Hepatocyte (in vitro differentiated cells): ENCODE results near the gene DPY19L1.

Experiments
- EZH2 ChIP-seq: fragments of 200-600 bp; sonication (generic); IDR thresholded peaks from 2 replicates; pipeline ENCODE4 v1.6.1; 2016; ENCODE audit warnings: antibody characterized with exemption, mild to moderate bottlenecking, borderline replicate concordance
- EZH2phosphoT487 ChIP-seq: fragments of 200-600 bp; sonication (generic); IDR thresholded peaks from one replicate; pipeline ENCODE4 v1.6.1; 2018; ENCODE audit warnings: antibody characterized with exemption, mild to moderate bottlenecking, low read depth, moderate library complexity; ENCODE audit not compliant: unreplicated experiment, severe bottlenecking
- TF ChIP-seq, protein P1 (sequence below): fragments of 200-600 bp; sonication (generic); IDR thresholded peaks from 2 replicates; pipeline ENCODE4 v1.5.1; 2016; ENCODE audit warnings: antibody characterized with exemption, mild to moderate bottlenecking; ENCODE audit not compliant: poor library complexity

DNA sequence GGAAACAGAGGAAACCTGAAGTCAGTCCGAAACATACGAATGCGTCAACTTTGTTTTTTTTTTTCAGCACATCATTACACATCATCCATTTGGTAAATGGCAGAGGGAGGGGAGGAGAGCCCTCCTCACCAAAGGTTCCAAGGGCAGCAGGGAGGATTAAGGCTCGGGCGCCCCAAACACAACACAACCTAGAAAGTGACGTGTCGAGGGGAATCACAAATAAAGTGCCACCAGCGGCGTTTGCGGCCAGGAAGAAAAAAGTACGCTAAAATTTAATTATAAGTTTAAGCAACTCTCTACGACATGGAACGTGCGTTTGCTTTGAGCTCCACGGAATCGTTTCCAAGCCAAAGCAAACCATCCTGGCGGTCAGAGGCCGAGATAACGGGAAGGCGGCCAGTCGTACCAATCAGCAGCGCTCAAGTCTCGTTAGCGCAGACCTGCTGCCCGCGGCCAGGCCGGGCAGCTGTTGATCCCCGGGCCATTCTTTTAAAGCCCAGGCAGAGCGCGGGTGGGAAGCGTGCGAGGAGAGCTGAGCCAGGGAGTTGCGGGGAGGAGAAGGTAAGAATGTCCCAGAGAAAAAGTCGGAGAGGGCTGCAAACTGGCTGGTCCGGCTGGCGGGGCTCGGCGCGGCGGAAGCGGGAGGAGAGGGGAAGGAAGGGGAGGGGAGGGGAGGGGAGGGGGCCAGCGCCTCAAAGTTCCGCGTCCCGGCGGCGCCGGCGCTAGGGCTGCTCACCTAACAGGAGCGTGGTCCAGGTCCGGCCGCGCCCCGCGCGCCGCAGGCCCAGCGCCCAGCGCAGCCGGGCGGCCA is 719 bp downstream of the DPY19L1 start:
- TF ChIP-seq, protein P1, sequence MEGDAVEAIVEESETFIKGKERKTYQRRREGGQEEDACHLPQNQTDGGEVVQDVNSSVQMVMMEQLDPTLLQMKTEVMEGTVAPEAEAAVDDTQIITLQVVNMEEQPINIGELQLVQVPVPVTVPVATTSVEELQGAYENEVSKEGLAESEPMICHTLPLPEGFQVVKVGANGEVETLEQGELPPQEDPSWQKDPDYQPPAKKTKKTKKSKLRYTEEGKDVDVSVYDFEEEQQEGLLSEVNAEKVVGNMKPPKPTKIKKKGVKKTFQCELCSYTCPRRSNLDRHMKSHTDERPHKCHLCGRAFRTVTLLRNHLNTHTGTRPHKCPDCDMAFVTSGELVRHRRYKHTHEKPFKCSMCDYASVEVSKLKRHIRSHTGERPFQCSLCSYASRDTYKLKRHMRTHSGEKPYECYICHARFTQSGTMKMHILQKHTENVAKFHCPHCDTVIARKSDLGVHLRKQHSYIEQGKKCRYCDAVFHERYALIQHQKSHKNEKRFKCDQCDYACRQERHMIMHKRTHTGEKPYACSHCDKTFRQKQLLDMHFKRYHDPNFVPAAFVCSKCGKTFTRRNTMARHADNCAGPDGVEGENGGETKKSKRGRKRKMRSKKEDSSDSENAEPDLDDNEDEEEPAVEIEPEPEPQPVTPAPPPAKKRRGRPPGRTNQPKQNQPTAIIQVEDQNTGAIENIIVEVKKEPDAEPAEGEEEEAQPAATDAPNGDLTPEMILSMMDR = no peak
- TF ChIP-seq EZH2 = no peak
- TF ChIP-seq EZH2phosphoT487 = no peak
